ENCODE measurements around the gene FGFR3.

DNA sequence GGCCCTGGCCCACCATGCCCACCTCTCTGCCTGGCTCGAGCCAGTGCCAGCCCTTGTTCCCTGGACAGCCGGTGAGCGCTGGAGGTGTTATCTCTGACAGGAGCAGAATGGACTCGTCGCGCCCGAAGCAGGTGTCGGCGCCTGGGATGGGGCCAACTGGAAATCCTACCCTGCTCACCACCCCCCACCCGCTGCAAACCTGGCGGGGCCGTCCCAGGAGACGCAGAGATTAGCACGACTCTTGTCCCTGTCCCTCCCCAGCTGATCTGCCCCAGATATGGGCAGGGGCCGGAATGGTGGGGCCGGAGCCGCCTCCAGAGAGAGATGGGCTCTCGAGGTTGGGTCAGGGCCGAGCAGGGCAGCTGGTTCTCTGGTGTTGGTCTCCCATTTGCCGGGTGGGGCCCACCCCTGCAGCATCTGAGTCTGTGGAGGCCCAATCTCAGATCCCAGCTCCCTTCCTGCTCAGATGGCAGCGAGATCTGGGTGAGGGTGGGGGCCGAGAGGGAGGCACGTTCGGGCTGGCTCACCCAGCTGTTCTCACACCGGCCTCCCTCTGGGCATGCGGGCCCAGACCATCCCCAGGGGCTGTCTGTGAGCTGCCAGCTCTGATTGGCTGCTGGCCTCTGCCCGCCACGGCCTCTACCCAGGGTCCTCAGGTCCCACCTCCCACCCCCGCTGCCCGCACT, 20.1 kb upstream of the FGFR3 start:
- TF ChIP-seq, protein P1, sequence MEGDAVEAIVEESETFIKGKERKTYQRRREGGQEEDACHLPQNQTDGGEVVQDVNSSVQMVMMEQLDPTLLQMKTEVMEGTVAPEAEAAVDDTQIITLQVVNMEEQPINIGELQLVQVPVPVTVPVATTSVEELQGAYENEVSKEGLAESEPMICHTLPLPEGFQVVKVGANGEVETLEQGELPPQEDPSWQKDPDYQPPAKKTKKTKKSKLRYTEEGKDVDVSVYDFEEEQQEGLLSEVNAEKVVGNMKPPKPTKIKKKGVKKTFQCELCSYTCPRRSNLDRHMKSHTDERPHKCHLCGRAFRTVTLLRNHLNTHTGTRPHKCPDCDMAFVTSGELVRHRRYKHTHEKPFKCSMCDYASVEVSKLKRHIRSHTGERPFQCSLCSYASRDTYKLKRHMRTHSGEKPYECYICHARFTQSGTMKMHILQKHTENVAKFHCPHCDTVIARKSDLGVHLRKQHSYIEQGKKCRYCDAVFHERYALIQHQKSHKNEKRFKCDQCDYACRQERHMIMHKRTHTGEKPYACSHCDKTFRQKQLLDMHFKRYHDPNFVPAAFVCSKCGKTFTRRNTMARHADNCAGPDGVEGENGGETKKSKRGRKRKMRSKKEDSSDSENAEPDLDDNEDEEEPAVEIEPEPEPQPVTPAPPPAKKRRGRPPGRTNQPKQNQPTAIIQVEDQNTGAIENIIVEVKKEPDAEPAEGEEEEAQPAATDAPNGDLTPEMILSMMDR (IDR thresholded peaks at IDR 0.05): no peak
- TF ChIP-seq POLR2AphosphoS5 (IDR thresholded peaks at IDR 0.05): no peak
